CD14-positive monocyte (primary cell): ENCODE measurements around the gene ARID3A. TPM values are rescaled to one million over a fixed set of nuclear protein-coding genes. Genes with fewer than 3 reads are reported as not detected.
A peak's percentile ranks its signal among the peaks of the same experiment; 100 is the strongest.

ENCODE experiments used
- DNase-seq, 3 donors: peaks; one replicate each; pipeline ENCODE4 v3.0.0-alpha.2; 2011 to 2022
- H2AFZ ChIP-seq: 2 replicates; pipeline ENCODE4 v1.6.0; 2012; ENCODE audit warnings: mild to moderate bottlenecking, low read depth, low read length, inconsistent platforms; ENCODE audit not compliant: insufficient read depth, poor library complexity, severe bottlenecking
- H3K27ac ChIP-seq, 2 donors: 1 replicate in 1 of 2; 2 replicates in 1 of 2; pipeline ENCODE4 v1.5.1; 2012 to 2013; ENCODE audit warnings: low read length in 2 of 2, control low read depth in 1 of 2, inconsistent platforms in 1 of 2, low read depth in 1 of 2, mild to moderate bottlenecking in 1 of 2
- H3K27me3 ChIP-seq, 2 donors: one replicate each; pipeline versions ENCODE4 v1.6.0 to v1.6.1; 2011 to 2013; ENCODE audit warnings: low read length in 2 of 2; ENCODE audit not compliant: control insufficient read depth in 2 of 2, insufficient read depth in 2 of 2
- H3K36me3 ChIP-seq, 2 donors: replicated peaks in 1 of 2; 1 replicate in 1 of 2; 2 replicates in 1 of 2; pipeline versions ENCODE4 v1.5.1 to v1.6.1; 2012 to 2013; ENCODE audit warnings: low read length in 2 of 2, control low read depth in 1 of 2, inconsistent platforms in 1 of 2, mild to moderate bottlenecking in 1 of 2; ENCODE audit not compliant: insufficient read depth in 2 of 2, control insufficient read depth in 1 of 2
- H3K4me1 ChIP-seq, 2 donors: 1 replicate in 1 of 2; 2 replicates in 1 of 2; pipeline versions ENCODE4 v1.5.1 to v1.6.1; 2012 to 2013; ENCODE audit warnings: low read length in 2 of 2, control low read depth in 1 of 2, inconsistent platforms in 1 of 2, mild to moderate bottlenecking in 1 of 2, moderate library complexity in 1 of 2; ENCODE audit not compliant: insufficient read depth in 2 of 2, control insufficient read depth in 1 of 2
- H3K4me2 ChIP-seq: replicated peaks from 2 replicates; pipeline ENCODE3; 2012; ENCODE audit warnings: low read length, moderate library complexity, mild to moderate bottlenecking; ENCODE audit not compliant: poor library complexity, severe bottlenecking; ENCODE audit errors: extremely low read depth
- H3K4me3 ChIP-seq, 3 experiments: fragments of 200-600 bp in 1 of 3; sonication (generic) in 1 of 3; replicated peaks in 1 of 3; 1 replicate in 2 of 3; 2 replicates in 1 of 3; pipeline ENCODE4 v1.5.1; 2011 to 2013; ENCODE audit warnings: low read length in 3 of 3, mild to moderate bottlenecking in 3 of 3, control low read depth in 2 of 3, low read depth in 2 of 3, inconsistent platforms in 1 of 3, moderate library complexity in 1 of 3
- H3K79me2 ChIP-seq: 2 replicates; pipeline ENCODE4 v1.6.0; 2012; ENCODE audit warnings: mild to moderate bottlenecking, control low read depth, inconsistent platforms, low read length, moderate library complexity; ENCODE audit not compliant: insufficient read depth
- H3K9ac ChIP-seq: 2 replicates; pipeline ENCODE4 v1.6.0; 2017; ENCODE audit warnings: low read length, mild to moderate bottlenecking; ENCODE audit not compliant: insufficient read depth, poor library complexity, severe bottlenecking
- H3K9me3 ChIP-seq, 2 donors: replicated peaks in 1 of 2; 1 replicate in 1 of 2; 2 replicates in 1 of 2; pipeline versions ENCODE4 v1.5.1 to v1.6.1; 2012 to 2013; ENCODE audit warnings: low read length in 2 of 2, control low read depth in 1 of 2; ENCODE audit not compliant: control insufficient read depth in 1 of 2, insufficient read depth in 1 of 2
- H4K20me1 ChIP-seq: 2 replicates; pipeline ENCODE4 v1.6.0; 2012; ENCODE audit warnings: mild to moderate bottlenecking, low read length, control low read depth, moderate library complexity; ENCODE audit not compliant: insufficient read depth
- H3K27ac Mint-ChIP-seq, 7 donors: one replicate each; pipeline ENCODE4 v1.8.0; 2020; ENCODE audit warnings: mild to moderate bottlenecking in 7 of 7, mixed read lengths in 7 of 7, moderate library complexity in 6 of 7, inconsistent platforms in 2 of 7
- H3K27me3 Mint-ChIP-seq, 3 donors: one replicate each; pipeline ENCODE4 v1.8.0; 2021 to 2022; ENCODE audit warnings: low read depth in 3 of 3, mild to moderate bottlenecking in 3 of 3, mixed read lengths in 3 of 3, moderate library complexity in 3 of 3, inconsistent platforms in 1 of 3
- H3K36me3 Mint-ChIP-seq, 2 donors: one replicate each; pipeline ENCODE4 v1.8.0; 2020; ENCODE audit warnings: mixed read lengths in 2 of 2, inconsistent platforms in 1 of 2, mild to moderate bottlenecking in 1 of 2
- H3K4me1 Mint-ChIP-seq: one replicate; pipeline ENCODE4 v1.8.0; 2020; ENCODE audit warnings: mild to moderate bottlenecking, mixed read lengths
- H3K4me3 Mint-ChIP-seq, 2 donors: one replicate each; pipeline ENCODE4 v1.8.0; 2020; ENCODE audit warnings: mild to moderate bottlenecking in 2 of 2, mixed read lengths in 2 of 2, moderate library complexity in 1 of 2
- H3K9me3 Mint-ChIP-seq, 7 donors: one replicate each; pipeline ENCODE4 v1.8.0; 2020 to 2022; ENCODE audit warnings: mixed read lengths in 7 of 7, mild to moderate bottlenecking in 6 of 7, moderate library complexity in 6 of 7, inconsistent platforms in 2 of 7
- WGBS: methylation state at CpG from one replicate; pipeline ENCODE4 v1.1.5; 2013; ENCODE audit warnings: missing lambda C conversion rate; ENCODE audit not compliant: insufficient coverage; 5-methylcytosine and 5-hydroxymethylcytosine counted together
- intact Hi-C, 2 donors: fragments of 100-400 bp; cut with micrococcal nuclease; formaldehyde crosslinking; loops; one replicate each; pipeline versions ENCODE4 v1.15.0 to v1.15.1; 2023
- polyA plus RNA-seq, 3 donors: library from polyadenylated mRNA; depleted of rRNA in 1 of 3; unstranded in 2 of 3; stranded (reverse) in 1 of 3; fragments of 300-500 nt in 2 of 3; fragments of >200 nt in 1 of 3; fragmentation: Illumina TruSeq in 2 of 3; gene quantifications; 1 replicate in 2 of 3; 2 replicates in 1 of 3; pipeline ENCODE4 v1.2.3, GENCODE V29; 2012 to 2021
- TF ChIP-seq, protein P1 (sequence below): fragments of 200-600 bp; IDR thresholded peaks from one replicate; pipeline ENCODE4 v1.8.0; 2022; ENCODE audit warnings: antibody characterized with exemption, mild to moderate bottlenecking

The ARID3A gene
- polyA plus RNA-seq, 3 donors, result 2.1 to 41.6 (median 3.2) TPM

- no peak overlapping the region for H3K4me3 ChIP-seq
- H4K20me1 ChIP-seq, result peaks cover 14% of the 10 kb centered on the region
- TF ChIP-seq, protein P1, sequence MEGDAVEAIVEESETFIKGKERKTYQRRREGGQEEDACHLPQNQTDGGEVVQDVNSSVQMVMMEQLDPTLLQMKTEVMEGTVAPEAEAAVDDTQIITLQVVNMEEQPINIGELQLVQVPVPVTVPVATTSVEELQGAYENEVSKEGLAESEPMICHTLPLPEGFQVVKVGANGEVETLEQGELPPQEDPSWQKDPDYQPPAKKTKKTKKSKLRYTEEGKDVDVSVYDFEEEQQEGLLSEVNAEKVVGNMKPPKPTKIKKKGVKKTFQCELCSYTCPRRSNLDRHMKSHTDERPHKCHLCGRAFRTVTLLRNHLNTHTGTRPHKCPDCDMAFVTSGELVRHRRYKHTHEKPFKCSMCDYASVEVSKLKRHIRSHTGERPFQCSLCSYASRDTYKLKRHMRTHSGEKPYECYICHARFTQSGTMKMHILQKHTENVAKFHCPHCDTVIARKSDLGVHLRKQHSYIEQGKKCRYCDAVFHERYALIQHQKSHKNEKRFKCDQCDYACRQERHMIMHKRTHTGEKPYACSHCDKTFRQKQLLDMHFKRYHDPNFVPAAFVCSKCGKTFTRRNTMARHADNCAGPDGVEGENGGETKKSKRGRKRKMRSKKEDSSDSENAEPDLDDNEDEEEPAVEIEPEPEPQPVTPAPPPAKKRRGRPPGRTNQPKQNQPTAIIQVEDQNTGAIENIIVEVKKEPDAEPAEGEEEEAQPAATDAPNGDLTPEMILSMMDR, result no peak
- no peaks in the 10 kb centered on the region for H3K79me2 ChIP-seq
- H3K9ac ChIP-seq, result no peak overlapping the region
- peaks cover 3 to 5% of the 10 kb centered on the region in 2 donors for H3K36me3 Mint-ChIP-seq
- peaks cover 0 to 6% (median 4%) of the 10 kb centered on the region in 7 donors for H3K9me3 Mint-ChIP-seq
- peaks cover 12 to 13% of the 10 kb centered on the region in 2 donors for H3K4me1 ChIP-seq
- 85% methylated on average over 27 of the region's 32 CpGs for WGBS
- H3K4me2 ChIP-seq, result no peak overlapping the region
- H3K4me3 Mint-ChIP-seq, result no peak overlapping the region
- no peak overlapping the region for H2AFZ ChIP-seq
- H3K27me3 ChIP-seq, result peaks cover 8 to 27% of the 10 kb centered on the region in 2 donors
- intact Hi-C loops, result no loop called here
- no peak for DNase-seq
- peaks cover 6% of the 10 kb centered on the region for H3K4me1 Mint-ChIP-seq
- H3K27me3 Mint-ChIP-seq, result peaks cover 23 to 37% (median 23%) of the 10 kb centered on the region in 3 donors
- H3K9me3 ChIP-seq, result peaks cover 0 to 1% of the 10 kb centered on the region in 2 donors
- H3K27ac ChIP-seq, result no peak overlapping the region
- H3K27ac Mint-ChIP-seq, result peak overlapping the region in 1 of 7 donors; percentile 33
- H3K36me3 ChIP-seq, result no peaks in the 10 kb centered on the region
Observed at GRCh38 chr19:1004204-1004802, 78.5 kb downstream of the ARID3A start.

DNA sequence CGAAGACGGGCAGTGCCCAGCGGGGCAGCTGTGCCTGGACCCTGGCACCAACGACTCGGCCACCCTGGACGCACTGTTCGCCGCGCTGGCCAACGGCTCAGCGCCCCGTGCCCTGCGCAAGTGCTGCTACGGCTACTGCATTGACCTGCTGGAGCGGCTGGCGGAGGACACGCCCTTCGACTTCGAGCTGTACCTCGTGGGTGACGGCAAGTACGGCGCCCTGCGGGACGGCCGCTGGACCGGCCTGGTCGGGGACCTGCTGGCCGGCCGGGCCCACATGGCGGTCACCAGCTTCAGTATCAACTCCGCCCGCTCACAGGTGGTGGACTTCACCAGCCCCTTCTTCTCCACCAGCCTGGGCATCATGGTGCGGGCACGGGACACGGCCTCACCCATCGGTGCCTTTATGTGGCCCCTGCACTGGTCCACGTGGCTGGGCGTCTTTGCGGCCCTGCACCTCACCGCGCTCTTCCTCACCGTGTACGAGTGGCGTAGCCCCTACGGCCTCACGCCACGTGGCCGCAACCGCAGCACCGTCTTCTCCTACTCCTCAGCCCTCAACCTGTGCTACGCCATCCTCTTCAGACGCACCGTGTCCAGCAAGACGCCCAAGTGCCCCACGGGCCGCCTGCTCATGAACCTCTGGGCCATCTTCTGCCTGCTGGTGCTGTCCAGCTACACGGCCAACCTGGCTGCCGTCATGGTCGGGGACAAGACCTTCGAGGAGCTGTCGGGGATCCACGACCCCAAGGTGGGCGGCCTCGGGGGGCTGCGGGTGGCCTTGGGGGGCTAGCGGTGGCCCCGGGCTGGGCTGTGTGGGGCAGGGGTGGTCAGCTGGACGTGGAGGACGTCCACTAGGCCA lies 79.2 kb downstream of the ARID3A start:
- peaks cover 0 to 6% (median 3%) of the 10 kb centered on the region in 7 donors for H3K9me3 Mint-ChIP-seq
- no peak for DNase-seq
- WGBS, result 95% methylated on average over 62 of the region's 70 CpGs
- H3K4me3 Mint-ChIP-seq, result no peak overlapping the region
- TF ChIP-seq, protein P1, result no peak
- Histone ChIP-seq H3K36me3 (peaks cover 3 to 7% of the 10 kb centered on the region in 2 donors), H3K4me1 (peaks cover 12 to 13% of the 10 kb centered on the region in 2 donors), H3K79me2 (no peaks in the 10 kb centered on the region), H3K9me3 (no peaks in the 10 kb centered on the region), H3K27me3 (peaks cover 6 to 20% of the 10 kb centered on the region in 2 donors), H4K20me1 (peaks cover 21% of the 10 kb centered on the region), H3K27ac (no peak overlapping the region), H2AFZ (no peak overlapping the region), H3K9ac (no peak overlapping the region), H3K4me3 (no peak overlapping the region), H3K4me2 (no peak overlapping the region)
- peaks cover 4 to 8% of the 10 kb centered on the region in 2 donors for H3K36me3 Mint-ChIP-seq
- no peak overlapping the region for H3K27ac Mint-ChIP-seq
- intact Hi-C loops, result no loop called here
- peaks cover 15 to 31% (median 15%) of the 10 kb centered on the region in 3 donors for H3K27me3 Mint-ChIP-seq
- H3K4me1 Mint-ChIP-seq, result peaks cover 6% of the 10 kb centered on the region
